ENCODE data around the gene PTGER2. TPM values are rescaled to one million over a fixed set of nuclear protein-coding genes. Genes with fewer than 3 reads are reported as not detected.

PTGER2 gene
- total and polyA plus RNA-seq, 2 of the 8 experiments (the other 6 are each of a cell fraction or from before 2014, with no cell fraction given) = 1.2 TPM

GRCh38 chr14:52365071-52365470, 51.0 kb downstream of the PTGER2 start:
- Histone ChIP-seq H3K4me2 (ENCODE audit: insufficient read depth in 1 of 2, low read depth in 2 of 2, low read length in 2 of 2) (no peak overlapping the region), H2AFZ (ENCODE audit: low read length) (no peak overlapping the region), H4K20me1 (replicated peaks in 1 of 2; ENCODE audit: control insufficient read depth in 1 of 2, insufficient read depth in 2 of 2, low read length in 2 of 2) (no peaks in the 10 kb centered on the region), H3K23me2 (ENCODE audit: low read depth, low read length) (no peaks in the 10 kb centered on the region), H3K56ac (replicated peaks; ENCODE audit: insufficient read length, low read depth, low read length) (no peak overlapping the region), H3K4me1 (replicated peaks in 1 of 4; ENCODE audit: control insufficient read depth in 3 of 4, insufficient read depth in 4 of 4, low read length in 3 of 4) (no peaks in the 10 kb centered on the region), H3K4ac (replicated peaks; ENCODE audit: insufficient read length, low read depth, low read length) (no peak overlapping the region), H3K36me3 (ENCODE audit: control insufficient read depth in 2 of 4, insufficient read depth in 4 of 4, low read length in 3 of 4) (no peaks in the 10 kb centered on the region), H3K27me3 (replicated peaks in 1 of 4; ENCODE audit: control insufficient read depth in 3 of 4, extremely low read depth in 1 of 4, insufficient read depth in 3 of 4, low read length in 3 of 4) (no peaks in the 10 kb centered on the region), H3K4me3 (ENCODE audit: extremely low read depth in 1 of 4, insufficient read depth in 2 of 4, low read depth in 3 of 4, low read length in 4 of 4) (no peak overlapping the region), H3K27ac (ENCODE audit: low read depth, low read length) (no peak overlapping the region), H3K9ac (replicated peaks in 1 of 4; ENCODE audit: extremely low read depth in 1 of 4, low read depth in 3 of 4, low read length in 3 of 4) (no peak overlapping the region), H2BK5ac (ENCODE audit: low read depth, low read length) (no peak overlapping the region), H4K8ac (ENCODE audit: extremely low read depth, insufficient read depth, low read length) (no peak overlapping the region), H3K18ac (ENCODE audit: extremely low read depth, low read length) (no peak overlapping the region), H2BK12ac (ENCODE audit: low read depth, low read length) (no peak overlapping the region), H3K14ac (ENCODE audit: insufficient read length) (no peak overlapping the region), H3K79me1 (ENCODE audit: low read depth, low read length) (no peaks in the 10 kb centered on the region), H4K5ac (ENCODE audit: insufficient read length, low read depth, low read length) (no peak overlapping the region), H3K9me3 (ENCODE audit: insufficient read depth in 2 of 2, low read depth in 1 of 2, low read length in 1 of 2) (no peaks in the 10 kb centered on the region), H4K91ac (replicated peaks; ENCODE audit: insufficient read length, low read length) (no peak overlapping the region), H2BK120ac (replicated peaks; ENCODE audit: low read depth, low read length) (no peak overlapping the region), H2BK15ac (ENCODE audit: low read length) (no peak overlapping the region), H2BK20ac (ENCODE audit: low read length) (no peak overlapping the region), H2AK5ac (ENCODE audit: low read depth, low read length) (no peak overlapping the region), H3K23ac (ENCODE audit: insufficient read length) (no peak overlapping the region), H3K79me2 (ENCODE audit: control insufficient read depth in 1 of 2, insufficient read depth in 2 of 2, low read length in 2 of 2) (no peaks in the 10 kb centered on the region)
- CTCF ChIA-PET (ENCODE audit: partially characterized antibody) = interaction anchor here (0.6 kb wide), 1 partner anchor 74 kb away, joined by 3 read pairs; no protein-coding TSS in a partner anchor
- no peak for FAIRE-seq
- WGBS, 2 experiments (ENCODE audit: extremely low coverage in 1 of 2, insufficient coverage in 1 of 2, insufficient read length in 1 of 2, insufficient replicate concordance in 2 of 2, low coverage in 1 of 2, low lambda C conversion rate in 2 of 2, missing lambda C conversion rate in 1 of 2) = 94% methylated on average over 1 of the region's 1 CpG; no CpG with 5 or more reads in 1 of the 2 experiments
- no peak for DNase-seq (ENCODE audit: low read depth in 1 of 2, low spot score in 2 of 2)
- POLR2A ChIA-PET (ENCODE audit: partially characterized antibody) = no interaction called here
- TF ChIP-seq JUN (IDR thresholded peaks at IDR 0.05; ENCODE audit: low read depth, low read length) = no peak
- no peak for TF ChIP-seq EP300 (IDR thresholded peaks at IDR 0.05; ENCODE audit: borderline replicate concordance in 1 of 2, low read depth in 2 of 2, low read length in 2 of 2)
- TF ChIP-seq KDM4A (IDR thresholded peaks at IDR 0.05; ENCODE audit: low read depth, low read length, severe bottlenecking) = no peak
- TF ChIP-seq NRF1 (IDR thresholded peaks at IDR 0.05; ENCODE audit: low read depth, low read length) = no peak
- TF ChIP-seq, protein P1, sequence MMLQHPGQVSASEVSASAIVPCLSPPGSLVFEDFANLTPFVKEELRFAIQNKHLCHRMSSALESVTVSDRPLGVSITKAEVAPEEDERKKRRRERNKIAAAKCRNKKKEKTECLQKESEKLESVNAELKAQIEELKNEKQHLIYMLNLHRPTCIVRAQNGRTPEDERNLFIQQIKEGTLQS (IDR thresholded peaks at IDR 0.05; ENCODE audit: insufficient read depth, low read depth, low read length) = no peak
- TF ChIP-seq JUND (IDR thresholded peaks at IDR 0.05; ENCODE audit: low read length) = no peak
- TF ChIP-seq HDAC2 (IDR thresholded peaks at IDR 0.05; ENCODE audit: borderline replicate concordance in 1 of 2, low read depth in 2 of 2, low read length in 2 of 2) = no peak
- TF ChIP-seq, protein P2, sequence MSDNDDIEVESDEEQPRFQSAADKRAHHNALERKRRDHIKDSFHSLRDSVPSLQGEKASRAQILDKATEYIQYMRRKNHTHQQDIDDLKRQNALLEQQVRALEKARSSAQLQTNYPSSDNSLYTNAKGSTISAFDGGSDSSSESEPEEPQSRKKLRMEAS (IDR thresholded peaks at IDR 0.05) = no peak
